Bronchial epithelial cell (primary cell): ENCODE results near the gene PRICKLE2. TPM values are rescaled to one million over a fixed set of nuclear protein-coding genes. Genes with fewer than 3 reads are reported as not detected.

Experiments used
- DNase-seq: peaks from one replicate; pipeline ENCODE4 v3.0.0-alpha.2; 2010; ENCODE audit warnings: low read depth
- FAIRE-seq: peaks from 2 replicates; lab custom pipeline; 2011; peaks lifted over from hg19 to GRCh38; lab: Jason Lieb, UNC
- H3K27me3 ChIP-seq: 2 replicates; pipeline ENCODE4 v1.5.1; 2011; ENCODE audit warnings: low read length; ENCODE audit not compliant: control insufficient read depth, insufficient read depth
- H3K36me3 ChIP-seq: 2 replicates; pipeline ENCODE4 v1.5.1; 2011; ENCODE audit warnings: low read length; ENCODE audit not compliant: control insufficient read depth, insufficient read depth
- H3K4me3 ChIP-seq: 2 replicates; pipeline ENCODE4 v1.5.1; 2011; ENCODE audit warnings: mild to moderate bottlenecking, low read depth, low read length, control low read depth
- total RNA-seq: library from RNA; depleted of rRNA; stranded (reverse); fragments of >200 nt; gene quantifications from 2 replicates; pipeline ENCODE4 v1.2.1, GENCODE V29; 2014
- TF ChIP-seq, protein P1 (sequence below): IDR thresholded peaks from 2 replicates; pipeline ENCODE4 v1.5.1; 2011; ENCODE audit warnings: mild to moderate bottlenecking, moderate library complexity, low read length, control low read depth, inconsistent platforms; ENCODE audit not compliant: insufficient read depth, severe bottlenecking

Gene PRICKLE2
- total RNA-seq, 1 donor from 2014 or later: 2.4 TPM

DNA sequence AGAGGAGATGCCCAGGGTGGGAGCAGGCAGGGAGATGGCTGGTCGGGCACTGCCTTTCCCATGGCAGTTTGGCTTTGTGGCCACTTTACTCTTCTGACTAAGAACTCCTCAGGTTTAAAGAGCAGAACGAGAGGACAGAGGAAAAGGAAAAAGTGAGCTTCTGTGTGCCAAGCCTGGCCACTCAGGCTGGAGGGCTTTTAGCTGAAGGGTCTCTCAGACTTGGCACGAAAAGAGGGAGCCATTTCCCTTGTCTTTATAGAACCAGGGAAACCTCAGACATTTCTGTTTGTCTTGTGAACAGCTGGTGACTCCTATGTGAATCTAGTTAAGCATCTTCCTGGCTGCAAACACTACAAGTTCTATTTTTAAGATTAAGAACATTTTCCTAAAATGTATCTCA is 178.7 kb downstream of the PRICKLE2 start:
- Histone ChIP-seq H3K27me3 (no peaks in the 10 kb centered on the region), H3K4me3 (no peak overlapping the region), H3K36me3 (no peaks in the 10 kb centered on the region)
- no peak for DNase-seq
- no peak for FAIRE-seq
- TF ChIP-seq, protein P1, sequence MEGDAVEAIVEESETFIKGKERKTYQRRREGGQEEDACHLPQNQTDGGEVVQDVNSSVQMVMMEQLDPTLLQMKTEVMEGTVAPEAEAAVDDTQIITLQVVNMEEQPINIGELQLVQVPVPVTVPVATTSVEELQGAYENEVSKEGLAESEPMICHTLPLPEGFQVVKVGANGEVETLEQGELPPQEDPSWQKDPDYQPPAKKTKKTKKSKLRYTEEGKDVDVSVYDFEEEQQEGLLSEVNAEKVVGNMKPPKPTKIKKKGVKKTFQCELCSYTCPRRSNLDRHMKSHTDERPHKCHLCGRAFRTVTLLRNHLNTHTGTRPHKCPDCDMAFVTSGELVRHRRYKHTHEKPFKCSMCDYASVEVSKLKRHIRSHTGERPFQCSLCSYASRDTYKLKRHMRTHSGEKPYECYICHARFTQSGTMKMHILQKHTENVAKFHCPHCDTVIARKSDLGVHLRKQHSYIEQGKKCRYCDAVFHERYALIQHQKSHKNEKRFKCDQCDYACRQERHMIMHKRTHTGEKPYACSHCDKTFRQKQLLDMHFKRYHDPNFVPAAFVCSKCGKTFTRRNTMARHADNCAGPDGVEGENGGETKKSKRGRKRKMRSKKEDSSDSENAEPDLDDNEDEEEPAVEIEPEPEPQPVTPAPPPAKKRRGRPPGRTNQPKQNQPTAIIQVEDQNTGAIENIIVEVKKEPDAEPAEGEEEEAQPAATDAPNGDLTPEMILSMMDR: no peak

DNA sequence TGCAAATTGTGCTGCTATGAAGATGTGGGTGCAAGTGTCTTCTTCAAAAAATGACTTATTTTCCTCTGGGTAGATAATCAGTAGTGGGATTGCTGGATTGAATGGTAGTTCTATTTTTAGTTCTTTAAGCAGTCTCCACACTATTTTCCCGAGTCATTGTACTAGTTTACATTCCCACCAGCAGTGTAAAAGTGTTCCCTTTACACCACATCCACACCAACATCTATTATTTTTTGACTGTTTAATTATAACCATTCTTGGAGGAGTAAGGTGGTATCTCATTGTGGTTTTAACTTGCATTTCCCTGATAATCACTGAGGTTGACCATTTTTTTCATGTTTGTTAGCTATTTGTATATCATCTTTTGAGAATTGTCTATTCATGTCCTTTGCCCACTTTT is 182.3 kb downstream of the PRICKLE2 start:
- Histone ChIP-seq H3K27me3 (no peaks in the 10 kb centered on the region), H3K4me3 (no peak overlapping the region), H3K36me3 (no peaks in the 10 kb centered on the region)
- TF ChIP-seq, protein P1: no peak
- DNase-seq (no peak), FAIRE-seq (no peak)

Other genes starting within 250 kb of the PRICKLE2 start
- gene PSMD6, start 202.0 kb downstream of the PRICKLE2 start, total RNA-seq: 52.9 and 82.2 TPM in 2 replicates